ENCODE measurements around the gene ANXA9.

ANXA9 gene

DNA sequence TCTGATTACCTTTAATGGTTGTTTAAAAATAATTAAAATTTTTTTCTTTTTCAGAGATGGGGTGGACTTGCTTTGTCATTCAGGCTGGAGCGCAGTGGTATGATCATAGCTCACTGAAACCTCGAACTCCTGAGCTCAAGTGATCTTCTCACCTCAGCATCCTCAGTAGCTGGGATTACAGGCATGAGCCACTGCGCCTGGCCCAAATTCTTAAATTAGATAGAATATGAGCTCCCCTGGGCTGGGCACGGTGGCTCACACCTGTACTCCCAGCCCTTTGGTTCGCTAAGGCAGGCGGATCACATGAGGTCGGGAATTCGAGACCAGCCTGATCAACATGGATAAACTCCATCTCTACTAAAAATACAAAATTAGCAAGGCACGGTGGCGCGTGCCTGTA lies 24.4 kb upstream of the ANXA9 start:
- H3K79me1 ChIP-seq (ENCODE audit: low read depth, low read length): no peaks in the 10 kb centered on the region
- no peak overlapping the region for H2BK12ac ChIP-seq (ENCODE audit: low read length)
- H3K4me1 ChIP-seq (ENCODE audit: control insufficient read depth in 2 of 2, insufficient read depth in 1 of 2, low read depth in 1 of 2, low read length in 2 of 2): no peaks in the 10 kb centered on the region
- H2AK5ac ChIP-seq (ENCODE audit: low read depth, low read length): no peak overlapping the region
- no peak overlapping the region for H3K27ac ChIP-seq (replicated peaks; ENCODE audit: low read length)
- H3K9me3 ChIP-seq (replicated peaks in 1 of 2; ENCODE audit: control insufficient read depth in 2 of 2, insufficient read depth in 1 of 2, low read depth in 1 of 2, low read length in 2 of 2): no peaks in the 10 kb centered on the region
- WGBS, 2 donors (ENCODE audit: extremely low coverage in 2 of 2, insufficient read length in 2 of 2, insufficient replicate concordance in 1 of 2): no CpG with 5 or more reads among the region's 11 CpGs
- no peak overlapping the region for H2BK15ac ChIP-seq (ENCODE audit: low read length)
- H3K9ac ChIP-seq (ENCODE audit: low read depth, low read length, poor library complexity): no peak overlapping the region
- no peak overlapping the region for H2AFZ ChIP-seq (ENCODE audit: low read length)
- no peak overlapping the region for H4K91ac ChIP-seq (ENCODE audit: low read depth, low read length, poor library complexity)
- H3K4me2 ChIP-seq (ENCODE audit: insufficient read depth, low read length, poor library complexity, severe bottlenecking): no peak overlapping the region
- no peak overlapping the region for H3K4ac ChIP-seq (ENCODE audit: low read length)
- H3K23ac ChIP-seq (ENCODE audit: low read depth, low read length, poor library complexity): no peak overlapping the region
- H3K36me3 ChIP-seq (replicated peaks in 1 of 2; ENCODE audit: control insufficient read depth in 2 of 2, insufficient read depth in 2 of 2, low read length in 2 of 2): peaks cover 29 to 97% of the 10 kb centered on the region in 2 donors
- no peak overlapping the region for H2BK120ac ChIP-seq (ENCODE audit: low read depth, low read length)
- DNase-seq (ENCODE audit: low spot score): no peak
- no peak overlapping the region for H3K18ac ChIP-seq (ENCODE audit: low read length)
- no peak overlapping the region for H2BK5ac ChIP-seq (ENCODE audit: low read length)
- H3K14ac ChIP-seq (ENCODE audit: low read length): no peak overlapping the region
- H3K27me3 ChIP-seq (ENCODE audit: control insufficient read depth in 3 of 3, insufficient read depth in 3 of 3, low read depth in 1 of 3, low read length in 3 of 3): no peaks in the 10 kb centered on the region
- H4K8ac ChIP-seq (ENCODE audit: low read depth, low read length): no peak overlapping the region
- H3K4me3 ChIP-seq (ENCODE audit: low read length in 2 of 2): no peak overlapping the region

DNA sequence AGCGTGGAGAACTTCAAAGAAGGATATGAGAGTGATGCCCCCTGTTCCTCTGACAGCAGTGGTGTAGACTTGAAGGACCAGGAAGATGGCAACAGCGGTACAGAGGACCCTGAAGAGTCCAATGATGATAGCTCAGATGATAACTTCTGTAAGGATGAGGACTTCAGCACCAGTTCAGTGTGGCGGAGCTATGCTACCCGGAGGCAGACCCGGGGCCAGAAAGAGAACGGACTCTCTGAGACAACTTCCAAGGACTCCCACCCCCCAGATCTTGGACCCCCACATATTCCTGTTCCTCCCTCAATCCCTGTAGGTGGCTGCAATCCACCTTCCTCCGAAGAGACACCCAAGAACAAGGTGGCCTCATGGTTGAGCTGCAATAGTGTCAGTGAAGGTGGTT lies 21.4 kb upstream of the ANXA9 start:
- H3K18ac ChIP-seq (ENCODE audit: low read length): no peak overlapping the region
- no peak overlapping the region for H2BK15ac ChIP-seq (ENCODE audit: low read length)
- no peak overlapping the region for H4K8ac ChIP-seq (ENCODE audit: low read depth, low read length)
- H3K27me3 ChIP-seq (ENCODE audit: control insufficient read depth in 3 of 3, insufficient read depth in 3 of 3, low read depth in 1 of 3, low read length in 3 of 3): no peaks in the 10 kb centered on the region
- H2BK12ac ChIP-seq (ENCODE audit: low read length): no peak overlapping the region
- no peak overlapping the region for H3K4me2 ChIP-seq (ENCODE audit: insufficient read depth, low read length, poor library complexity, severe bottlenecking)
- no peaks in the 10 kb centered on the region for H3K4me1 ChIP-seq (ENCODE audit: control insufficient read depth in 2 of 2, insufficient read depth in 1 of 2, low read depth in 1 of 2, low read length in 2 of 2)
- no peak for DNase-seq (ENCODE audit: low spot score)
- no peak overlapping the region for H2BK120ac ChIP-seq (ENCODE audit: low read depth, low read length)
- H3K9ac ChIP-seq (ENCODE audit: low read depth, low read length, poor library complexity): no peak overlapping the region
- no peaks in the 10 kb centered on the region for H3K79me1 ChIP-seq (ENCODE audit: low read depth, low read length)
- H3K27ac ChIP-seq (replicated peaks; ENCODE audit: low read length): no peak overlapping the region
- H4K91ac ChIP-seq (ENCODE audit: low read depth, low read length, poor library complexity): no peak overlapping the region
- no peak overlapping the region for H3K23ac ChIP-seq (ENCODE audit: low read depth, low read length, poor library complexity)
- H3K4me3 ChIP-seq (ENCODE audit: low read length in 2 of 2): no peak overlapping the region
- H3K14ac ChIP-seq (ENCODE audit: low read length): no peak overlapping the region
- no peak overlapping the region for H2AK5ac ChIP-seq (ENCODE audit: low read depth, low read length)
- no peak overlapping the region for H2AFZ ChIP-seq (ENCODE audit: low read length)
- peaks cover 42 to 99% of the 10 kb centered on the region in 2 donors for H3K36me3 ChIP-seq (replicated peaks in 1 of 2; ENCODE audit: control insufficient read depth in 2 of 2, insufficient read depth in 2 of 2, low read length in 2 of 2)
- no peak overlapping the region for H2BK5ac ChIP-seq (ENCODE audit: low read length)
- H3K9me3 ChIP-seq (replicated peaks in 1 of 2; ENCODE audit: control insufficient read depth in 2 of 2, insufficient read depth in 1 of 2, low read depth in 1 of 2, low read length in 2 of 2): no peaks in the 10 kb centered on the region
- no peak overlapping the region for H3K4ac ChIP-seq (ENCODE audit: low read length)
- WGBS, 2 donors (ENCODE audit: extremely low coverage in 2 of 2, insufficient read length in 2 of 2, insufficient replicate concordance in 1 of 2): no CpG with 5 or more reads among the region's 7 CpGs

DNA sequence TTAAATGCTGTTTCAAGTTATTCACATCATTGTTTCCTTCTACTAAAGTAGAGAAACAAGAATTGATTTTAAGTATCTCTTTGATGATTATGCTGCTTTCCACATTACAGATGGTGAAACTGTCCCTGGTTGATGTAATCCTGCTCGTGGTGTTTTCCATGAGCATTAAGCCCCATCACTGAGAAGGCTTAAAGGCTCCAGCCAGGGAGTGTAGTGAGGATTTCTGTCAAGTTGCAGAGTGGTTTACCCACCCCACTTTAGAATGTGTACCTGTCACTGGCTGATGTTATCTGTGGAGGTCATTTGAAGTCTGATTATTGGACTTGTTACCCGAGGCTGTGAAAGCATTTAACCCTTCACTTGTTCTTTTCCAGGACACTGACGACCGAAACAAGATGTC lies 20.3 kb upstream of the ANXA9 start:
- no peaks in the 10 kb centered on the region for H3K4me1 ChIP-seq (ENCODE audit: control insufficient read depth in 2 of 2, insufficient read depth in 1 of 2, low read depth in 1 of 2, low read length in 2 of 2)
- no peak overlapping the region for H2BK5ac ChIP-seq (ENCODE audit: low read length)
- H3K9me3 ChIP-seq (replicated peaks in 1 of 2; ENCODE audit: control insufficient read depth in 2 of 2, insufficient read depth in 1 of 2, low read depth in 1 of 2, low read length in 2 of 2): no peaks in the 10 kb centered on the region
- no peak overlapping the region for H3K4me3 ChIP-seq (ENCODE audit: low read length in 2 of 2)
- H3K27me3 ChIP-seq (ENCODE audit: control insufficient read depth in 3 of 3, insufficient read depth in 3 of 3, low read depth in 1 of 3, low read length in 3 of 3): no peaks in the 10 kb centered on the region
- DNase-seq (ENCODE audit: low spot score): no peak
- no peak overlapping the region for H2BK12ac ChIP-seq (ENCODE audit: low read length)
- no peak overlapping the region for H4K91ac ChIP-seq (ENCODE audit: low read depth, low read length, poor library complexity)
- H2AK5ac ChIP-seq (ENCODE audit: low read depth, low read length): no peak overlapping the region
- H2BK15ac ChIP-seq (ENCODE audit: low read length): no peak overlapping the region
- H3K27ac ChIP-seq (replicated peaks; ENCODE audit: low read length): no peak overlapping the region
- H3K23ac ChIP-seq (ENCODE audit: low read depth, low read length, poor library complexity): no peak overlapping the region
- no peak overlapping the region for H3K9ac ChIP-seq (ENCODE audit: low read depth, low read length, poor library complexity)
- no peak overlapping the region for H3K14ac ChIP-seq (ENCODE audit: low read length)
- H3K79me1 ChIP-seq (ENCODE audit: low read depth, low read length): no peaks in the 10 kb centered on the region
- WGBS, 2 donors (ENCODE audit: extremely low coverage in 2 of 2, insufficient read length in 2 of 2, insufficient replicate concordance in 1 of 2): no CpG with 5 or more reads among the region's 4 CpGs
- no peak overlapping the region for H3K4me2 ChIP-seq (ENCODE audit: insufficient read depth, low read length, poor library complexity, severe bottlenecking)
- no peak overlapping the region for H4K8ac ChIP-seq (ENCODE audit: low read depth, low read length)
- H2BK120ac ChIP-seq (ENCODE audit: low read depth, low read length): no peak overlapping the region
- H2AFZ ChIP-seq (ENCODE audit: low read length): no peak overlapping the region
- peaks cover 49 to 99% of the 10 kb centered on the region in 2 donors for H3K36me3 ChIP-seq (replicated peaks in 1 of 2; ENCODE audit: control insufficient read depth in 2 of 2, insufficient read depth in 2 of 2, low read length in 2 of 2)
- H3K18ac ChIP-seq (ENCODE audit: low read length): no peak overlapping the region
- no peak overlapping the region for H3K4ac ChIP-seq (ENCODE audit: low read length)

DNA sequence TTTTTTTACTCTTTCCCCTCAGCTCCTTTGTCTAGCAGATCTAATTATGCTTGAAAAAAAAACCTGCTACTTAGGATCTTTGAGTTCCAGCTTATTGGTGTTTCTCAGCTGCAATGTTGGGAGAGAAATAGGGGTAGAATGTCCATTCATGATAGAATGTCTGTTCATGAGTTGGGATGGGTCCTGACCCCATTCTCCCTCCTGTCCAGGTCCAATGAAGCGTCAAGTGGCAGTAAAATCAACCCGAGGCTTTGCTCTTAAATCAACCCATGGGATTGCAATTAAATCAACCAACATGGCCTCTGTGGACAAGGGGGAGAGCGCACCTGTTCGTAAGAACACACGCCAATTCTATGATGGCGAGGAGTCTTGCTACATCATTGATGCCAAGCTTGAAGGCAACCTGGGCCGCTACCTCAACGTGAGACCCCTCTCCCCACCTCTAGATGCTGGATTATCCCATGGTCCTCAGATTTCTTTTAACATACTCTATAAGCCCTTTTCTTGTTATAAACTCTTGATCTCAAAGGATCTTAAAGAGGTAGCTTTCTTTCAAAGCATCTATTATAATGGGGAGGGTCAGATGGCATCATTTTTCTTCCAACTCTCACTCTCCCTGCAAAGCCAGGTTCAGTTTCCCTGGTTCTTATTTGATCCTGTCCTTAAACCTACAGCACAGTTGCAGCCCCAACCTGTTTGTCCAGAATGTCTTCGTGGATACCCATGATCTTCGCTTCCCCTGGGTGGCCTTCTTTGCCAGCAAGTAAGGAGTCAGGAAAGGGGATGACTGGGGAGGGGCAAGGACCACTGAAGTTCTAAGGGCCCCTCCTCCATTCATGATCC lies 18.6 kb upstream of the ANXA9 start:
- Histone ChIP-seq H2BK12ac (ENCODE audit: low read length) (no peak overlapping the region), H3K14ac (ENCODE audit: low read length) (no peak overlapping the region), H4K8ac (ENCODE audit: low read depth, low read length) (no peak overlapping the region), H2BK120ac (ENCODE audit: low read depth, low read length) (no peak overlapping the region), H2BK5ac (ENCODE audit: low read length) (no peak overlapping the region), H3K9ac (ENCODE audit: low read depth, low read length, poor library complexity) (no peak overlapping the region), H3K4me3 (ENCODE audit: low read length in 2 of 2) (no peak overlapping the region), H2AK5ac (ENCODE audit: low read depth, low read length) (no peak overlapping the region), H3K36me3 (replicated peaks in 1 of 2; ENCODE audit: control insufficient read depth in 2 of 2, insufficient read depth in 2 of 2, low read length in 2 of 2) (peaks cover 64 to 100% of the 10 kb centered on the region in 2 donors), H3K23ac (ENCODE audit: low read depth, low read length, poor library complexity) (no peak overlapping the region), H3K9me3 (replicated peaks in 1 of 2; ENCODE audit: control insufficient read depth in 2 of 2, insufficient read depth in 1 of 2, low read depth in 1 of 2, low read length in 2 of 2) (no peaks in the 10 kb centered on the region), H3K27ac (replicated peaks; ENCODE audit: low read length) (no peak overlapping the region), H3K18ac (ENCODE audit: low read length) (no peak overlapping the region), H3K27me3 (ENCODE audit: control insufficient read depth in 3 of 3, insufficient read depth in 3 of 3, low read depth in 1 of 3, low read length in 3 of 3) (no peaks in the 10 kb centered on the region), H2AFZ (ENCODE audit: low read length) (no peak overlapping the region), H3K4ac (ENCODE audit: low read length) (no peak overlapping the region), H3K4me2 (ENCODE audit: insufficient read depth, low read length, poor library complexity, severe bottlenecking) (no peak overlapping the region), H2BK15ac (ENCODE audit: low read length) (no peak overlapping the region), H3K79me1 (ENCODE audit: low read depth, low read length) (no peaks in the 10 kb centered on the region), H3K4me1 (ENCODE audit: control insufficient read depth in 2 of 2, insufficient read depth in 1 of 2, low read depth in 1 of 2, low read length in 2 of 2) (no peaks in the 10 kb centered on the region), H4K91ac (ENCODE audit: low read depth, low read length, poor library complexity) (no peak overlapping the region)
- no peak for DNase-seq (ENCODE audit: low spot score)
- WGBS, 2 donors (ENCODE audit: extremely low coverage in 2 of 2, insufficient read length in 2 of 2, insufficient replicate concordance in 1 of 2): no CpG with 5 or more reads among the region's 10 CpGs

Data from neuronal stem cell (in vitro differentiated cells).